ENCODE data around the gene KDELR1. TPM values are rescaled to one million over a fixed set of nuclear protein-coding genes. Genes with fewer than 3 reads are reported as not detected.

The KDELR1 gene
- total and polyA plus RNA-seq, 2 of the 13 experiments (the other 11 are each of a cell fraction or from before 2014, with no cell fraction given): 134 to 185 TPM

GRCh38 chr19:48415806-48416221 is 24.5 kb upstream of the KDELR1 start:
- Histone ChIP-seq H2AFZ (ENCODE audit: low read length) (no peak overlapping the region), H3K27me3 (ENCODE audit: control insufficient read depth in 1 of 2, insufficient read depth in 2 of 2, low read length in 2 of 2) (no peaks in the 10 kb centered on the region; a peak in 1 of 5 replicates), H3K9ac (ENCODE audit: insufficient read depth, low read depth, low read length) (no peak overlapping the region), H3K36me3 (replicated peaks in 1 of 2; ENCODE audit: control insufficient read depth in 1 of 2, insufficient read depth in 2 of 2, low read length in 2 of 2) (no peaks in the 10 kb centered on the region), H3K27ac (ENCODE audit: extremely low read length, insufficient read depth, low read length) (no peak overlapping the region), H4K20me1 (ENCODE audit: insufficient read depth, low read length) (no peaks in the 10 kb centered on the region), H3K4me3 (replicated peaks in 1 of 3; ENCODE audit: insufficient read depth in 1 of 3, low read depth in 2 of 3, low read length in 3 of 3) (no peak overlapping the region), H3K9me3 (ENCODE audit: low read length) (no peaks in the 10 kb centered on the region), H3K4me1 (ENCODE audit: insufficient read depth, low read length) (peaks cover 39% of the 10 kb centered on the region), H3K79me2 (ENCODE audit: insufficient read depth, low read length) (no peaks in the 10 kb centered on the region), H3K4me2 (ENCODE audit: low read depth, low read length) (no peak overlapping the region)
- no TSS peak for BruUV-seq (replicated peaks)
- intact Hi-C loops (cut with micrococcal nuclease; ENCODE audit: unreplicated experiment): no loop called here
- no peak for TF ChIP-seq HIC2 (CRISPR knock-in tag; IDR thresholded peaks at IDR 0.05; ENCODE audit: low read depth)
- no peak for TF ChIP-seq CEBPZ (IDR thresholded peaks at IDR 0.05; ENCODE audit: low read length)
- TF ChIP-seq THAP11 (CRISPR knock-in tag; IDR thresholded peaks at IDR 0.05): no peak
- TF ChIP-seq ZNF574 (CRISPR knock-in tag; IDR thresholded peaks at IDR 0.05): no peak
- TF ChIP-seq PRDM4 (CRISPR knock-in tag; IDR thresholded peaks at IDR 0.05; ENCODE audit: borderline replicate concordance): no peak
- no peak for TF ChIP-seq GMEB2 (CRISPR knock-in tag; IDR thresholded peaks at IDR 0.05; ENCODE audit: low read depth)
- no peak for TF ChIP-seq POLR2AphosphoS5 (IDR thresholded peaks at IDR 0.05; ENCODE audit: low read depth, low read length)
- no peak for TF ChIP-seq ZBTB1 (CRISPR knock-in tag; IDR thresholded peaks at IDR 0.05; ENCODE audit: borderline replicate concordance)
- TF ChIP-seq ZNF788 (CRISPR knock-in tag; IDR thresholded peaks at IDR 0.05; ENCODE audit: borderline replicate concordance): no peak
- no peak for ATAC-seq
- ChIA-PET POLR2A (no interaction called here), CTCF (ENCODE audit: low intra/inter-chr PET ratio, low total read pairs) (no interaction called here)
- in situ Hi-C loops (cut with HindIII; ENCODE audit: extremely low pct_ligation_motif_present, low pct_unique_long_range_greater_than_20kb): no loop called here
- WGBS (ENCODE audit: low lambda C conversion rate): 94% methylated on average over 26 of the region's 30 CpGs
- FAIRE-seq: no peak
- no peak for DNase-seq (ENCODE audit: low spot score)

All from HepG2 (cell line).